Caco-2 (cell line): ENCODE data around the gene TNP2. TPM values are rescaled to one million over a fixed set of nuclear protein-coding genes. Genes with fewer than 3 reads are reported as not detected.
A peak's percentile ranks its signal among the peaks of the same experiment; 100 is the strongest.

Experiments used
- BruUV-seq: library from RNA; stranded (reverse); fragments of 400-500 nt; replicated peaks from 2 replicates; lab custom pipeline; 2021; lab: Mats Ljungman, UMichigan
- CTCF ChIA-PET: fragments of 300-600 bp; sonication (Branson Sonifier 250); formaldehyde crosslinking; loops from one replicate; lab custom pipeline; 2022; ENCODE audit warnings: antibody characterized with exemption; lab: Charles Lee
- POLR2A ChIA-PET: fragments of 300-600 bp; sonication (Branson Sonifier 250); formaldehyde crosslinking; loops from one replicate; lab custom pipeline; 2022; ENCODE audit warnings: antibody characterized with exemption; lab: Charles Lee
- DNase-seq, 2 experiments: peaks; one replicate each; pipeline versions ENCODE4 v3.0.0 to v3.0.0-alpha.2; 2020 to 2022
- H3K27me3 ChIP-seq: replicated peaks from 2 replicates; pipeline ENCODE4 v1.6.0; 2011; ENCODE audit warnings: low read length; ENCODE audit not compliant: control insufficient read depth, insufficient read depth
- H3K36me3 ChIP-seq: 2 replicates; pipeline ENCODE4 v1.5.1; 2011; ENCODE audit warnings: low read length; ENCODE audit not compliant: control insufficient read depth, insufficient read depth
- H3K4me1 ChIP-seq: fragments of 250-450 bp; sonication (Bioruptor Pico); 2 replicates; pipeline ENCODE4 v1.5.1; 2020; ENCODE audit warnings: mild to moderate bottlenecking
- H3K4me3 ChIP-seq: 2 replicates; pipeline ENCODE4 v1.5.1; 2011; ENCODE audit warnings: low read depth, mild to moderate bottlenecking, control low read depth, low read length
- H3K9me3 ChIP-seq: fragments of 250-450 bp; sonication (Bioruptor Pico); 2 replicates; pipeline ENCODE4 v1.5.1; 2020; ENCODE audit warnings: mild to moderate bottlenecking, moderate library complexity
- H3K27ac Mint-ChIP-seq: one replicate; pipeline ENCODE4 v1.8.0; 2022; ENCODE audit warnings: mixed read lengths; ENCODE audit not compliant: unreplicated experiment
- H3K27me3 Mint-ChIP-seq: one replicate; pipeline ENCODE4 v1.8.0; 2022; ENCODE audit warnings: mixed read lengths; ENCODE audit not compliant: insufficient read depth, unreplicated experiment
- H3K36me3 Mint-ChIP-seq: one replicate; pipeline ENCODE4 v1.8.0; 2022; ENCODE audit warnings: mild to moderate bottlenecking, mixed read lengths; ENCODE audit not compliant: insufficient read depth, unreplicated experiment
- H3K4me1 Mint-ChIP-seq: one replicate; pipeline ENCODE4 v1.8.0; 2022; ENCODE audit warnings: low read depth, mixed read lengths; ENCODE audit not compliant: unreplicated experiment
- H3K4me3 Mint-ChIP-seq: one replicate; pipeline ENCODE4 v1.8.0; 2022; ENCODE audit warnings: mild to moderate bottlenecking, moderate library complexity, mixed read lengths; ENCODE audit not compliant: unreplicated experiment
- H3K9me3 Mint-ChIP-seq: one replicate; pipeline ENCODE4 v1.8.0; 2022; ENCODE audit warnings: mixed read lengths; ENCODE audit not compliant: unreplicated experiment
- intact Hi-C: fragments of 100-400 bp; cut with micrococcal nuclease; formaldehyde crosslinking; loops from one replicate; pipeline ENCODE4 v1.10.0; 2022; ENCODE audit not compliant: unreplicated experiment
- total RNA-seq: library from RNA; stranded (reverse); gene quantifications from 2 replicates; pipeline ENCODE4 v1.2.3, GENCODE V29; 2022
- TF ChIP-seq, protein P1 (sequence below), 2 experiments: fragments of 200-600 bp in 1 of 2; IDR thresholded peaks; 1 replicate in 1 of 2; 2 replicates in 1 of 2; pipeline versions ENCODE4 v1.5.1 to v1.8.0; 2011 to 2022; ENCODE audit warnings: antibody characterized with exemption in 1 of 2, control low read depth in 1 of 2, inconsistent platforms in 1 of 2, low read depth in 1 of 2, low read length in 1 of 2, mild to moderate bottlenecking in 1 of 2, moderate library complexity in 1 of 2; ENCODE audit not compliant: insufficient read depth in 1 of 2, severe bottlenecking in 1 of 2, unreplicated experiment in 1 of 2

The TNP2 gene
- total RNA-seq, 1 experiment from 2014 or later: not detected

DNA sequence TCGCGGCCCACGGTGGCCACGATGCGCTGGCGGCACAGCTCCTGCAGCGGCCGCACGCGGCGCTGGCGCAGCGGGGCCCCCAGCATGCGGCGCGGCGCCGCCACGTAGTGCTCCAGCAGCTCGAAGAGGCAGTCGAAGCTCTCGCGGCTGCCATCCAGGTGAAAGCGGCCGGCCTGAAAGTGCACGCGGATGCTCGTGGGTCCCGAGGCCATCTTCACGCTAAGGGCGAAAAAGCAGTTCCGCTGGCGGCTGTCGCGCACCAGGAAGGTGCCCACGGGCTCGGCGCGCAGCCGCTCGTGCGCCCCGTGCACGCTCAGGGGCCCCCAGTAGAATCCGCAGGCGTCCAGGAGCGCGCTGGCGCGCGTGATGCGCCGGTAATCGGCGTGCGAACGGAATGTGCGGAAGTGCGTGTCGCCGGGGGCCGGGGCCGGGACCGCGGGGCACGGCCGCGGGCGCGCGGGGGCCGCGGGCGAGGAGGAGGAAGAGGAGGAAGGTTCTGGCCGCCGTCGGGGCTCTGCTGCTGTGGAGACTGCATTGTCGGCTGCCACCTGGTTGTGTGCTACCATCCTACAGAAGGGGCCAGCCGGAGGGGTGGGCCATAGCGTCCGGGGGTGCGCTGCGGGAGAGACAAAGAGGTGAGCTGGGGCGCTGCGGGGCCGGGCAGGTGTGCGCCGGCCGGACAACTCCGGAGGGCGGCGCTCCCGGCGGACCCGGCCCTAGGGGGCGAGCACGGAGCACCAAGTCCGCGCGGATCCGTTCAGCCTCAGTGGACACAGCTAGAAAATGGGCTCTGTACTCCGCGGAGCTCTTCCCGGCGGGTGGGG, 14.0 kb downstream of the TNP2 start:
- Histone ChIP-seq H3K4me1 (peaks cover 18% of the 10 kb centered on the region), H3K9me3 (no peaks in the 10 kb centered on the region), H3K4me3 (peak overlapping the region; percentile 81), H3K36me3 (no peaks in the 10 kb centered on the region), H3K27me3 (no peaks in the 10 kb centered on the region)
- BruUV-seq: no TSS peak
- peaks cover 15% of the 10 kb centered on the region for H3K4me1 Mint-ChIP-seq
- intact Hi-C loops: loop anchor here (1.0 to 10.0 kb wide), 2 partner anchors 150 to 284 kb away; no protein-coding TSS in a partner anchor
- H3K36me3 Mint-ChIP-seq: peaks cover 45% of the 10 kb centered on the region
- H3K27ac Mint-ChIP-seq: peak overlapping the region; percentile 67
- peak in 1 of 2 experiments; percentile 64 for DNase-seq
- POLR2A ChIA-PET: interaction anchor here (0.6 to 3.6 kb wide), 19 partner anchors 19 to 722 kb away, joined by 3 to 21 read pairs (median 6); partner anchors contain the start of genes PRM3 and SNX29
- TF ChIP-seq, protein P1, sequence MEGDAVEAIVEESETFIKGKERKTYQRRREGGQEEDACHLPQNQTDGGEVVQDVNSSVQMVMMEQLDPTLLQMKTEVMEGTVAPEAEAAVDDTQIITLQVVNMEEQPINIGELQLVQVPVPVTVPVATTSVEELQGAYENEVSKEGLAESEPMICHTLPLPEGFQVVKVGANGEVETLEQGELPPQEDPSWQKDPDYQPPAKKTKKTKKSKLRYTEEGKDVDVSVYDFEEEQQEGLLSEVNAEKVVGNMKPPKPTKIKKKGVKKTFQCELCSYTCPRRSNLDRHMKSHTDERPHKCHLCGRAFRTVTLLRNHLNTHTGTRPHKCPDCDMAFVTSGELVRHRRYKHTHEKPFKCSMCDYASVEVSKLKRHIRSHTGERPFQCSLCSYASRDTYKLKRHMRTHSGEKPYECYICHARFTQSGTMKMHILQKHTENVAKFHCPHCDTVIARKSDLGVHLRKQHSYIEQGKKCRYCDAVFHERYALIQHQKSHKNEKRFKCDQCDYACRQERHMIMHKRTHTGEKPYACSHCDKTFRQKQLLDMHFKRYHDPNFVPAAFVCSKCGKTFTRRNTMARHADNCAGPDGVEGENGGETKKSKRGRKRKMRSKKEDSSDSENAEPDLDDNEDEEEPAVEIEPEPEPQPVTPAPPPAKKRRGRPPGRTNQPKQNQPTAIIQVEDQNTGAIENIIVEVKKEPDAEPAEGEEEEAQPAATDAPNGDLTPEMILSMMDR (IDR thresholded peaks at IDR 0.05; ENCODE audit: insufficient read depth in 1 of 2, low read depth in 1 of 2, low read length in 1 of 2, severe bottlenecking in 1 of 2, unreplicated experiment in 1 of 2): peak in 1 of 2 experiments; percentile 10
- CTCF ChIA-PET: interaction anchor here (0.6 to 2.4 kb wide), 18 partner anchors 24 to 287 kb away, joined by 3 to 29 read pairs (median 5); no protein-coding TSS in a partner anchor
- H3K27me3 Mint-ChIP-seq: no peaks in the 10 kb centered on the region
- H3K9me3 Mint-ChIP-seq: no peaks in the 10 kb centered on the region
- peak overlapping the region; percentile 97 for H3K4me3 Mint-ChIP-seq

GRCh38 chr16:11253995-11254912, 14.9 kb downstream of the TNP2 start:
- H3K4me1 Mint-ChIP-seq: peaks cover 7% of the 10 kb centered on the region
- no peaks in the 10 kb centered on the region for H3K9me3 ChIP-seq
- H3K36me3 Mint-ChIP-seq: peaks cover 51% of the 10 kb centered on the region
- peaks cover 9% of the 10 kb centered on the region for H3K4me1 ChIP-seq
- TSS peak; percentile 45 for BruUV-seq
- H3K4me3 ChIP-seq: peak overlapping the region; percentile 81
- intact Hi-C loops: loop anchor here (10.0 kb wide), 1 partner anchor 149 kb away; no protein-coding TSS in a partner anchor
- peak overlapping the region; percentile 67 for H3K27ac Mint-ChIP-seq
- CTCF ChIA-PET: interaction anchor here (1.2 to 2.0 kb wide), 8 partner anchors 30 to 286 kb away, joined by 3 to 23 read pairs (median 8); no protein-coding TSS in a partner anchor
- TF ChIP-seq, protein P1 (IDR thresholded peaks at IDR 0.05; ENCODE audit: insufficient read depth in 1 of 2, low read depth in 1 of 2, low read length in 1 of 2, severe bottlenecking in 1 of 2, unreplicated experiment in 1 of 2): no peak
- DNase-seq: no peak
- peak overlapping the region; percentile 97 for H3K4me3 Mint-ChIP-seq
- H3K27me3 ChIP-seq: no peaks in the 10 kb centered on the region
- H3K36me3 ChIP-seq: no peaks in the 10 kb centered on the region
- POLR2A ChIA-PET: interaction anchor here (0.6 to 3.6 kb wide), 4 partner anchors 26 to 283 kb away, joined by 3 to 21 read pairs (median 6); no protein-coding TSS in a partner anchor
- H3K27me3 Mint-ChIP-seq: no peaks in the 10 kb centered on the region
- no peaks in the 10 kb centered on the region for H3K9me3 Mint-ChIP-seq
